Hepatic stellate cell (primary cell): Measurements from ENCODE around the gene KRTDAP.

ENCODE experiments used
- DNase-seq: peaks from one replicate; pipeline ENCODE4 v3.0.0; 2011; ENCODE audit warnings: low spot score

The KRTDAP gene

GRCh38 chr19:35490364-35490763 lies at the start of gene KRTDAP:
KRTDAP (minus strand) TSS chr19:35490464; CDS start chr19:35490442, 22 bp downstream.
- no peak for DNase-seq

DNA sequence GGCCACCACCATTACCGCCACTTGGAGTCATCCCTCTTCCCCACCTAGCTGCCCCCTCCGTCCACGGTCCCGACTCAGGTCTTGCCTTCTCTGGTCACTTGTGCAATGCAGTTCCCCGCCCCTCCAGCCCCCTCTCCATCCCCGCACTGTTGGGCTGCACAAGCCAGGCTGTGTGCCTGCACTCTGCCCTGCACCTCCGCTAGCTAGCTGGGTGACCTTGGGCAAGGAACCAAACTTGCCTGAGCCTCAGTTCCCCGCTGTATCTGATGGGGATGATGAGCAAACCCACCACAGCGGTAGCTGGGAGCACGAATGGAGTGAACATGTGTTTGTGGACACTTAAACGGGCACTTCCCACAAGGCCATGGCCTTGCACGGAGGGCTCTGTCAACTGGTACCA lies 49.6 kb upstream of the KRTDAP start:
- no peak for DNase-seq

DNA sequence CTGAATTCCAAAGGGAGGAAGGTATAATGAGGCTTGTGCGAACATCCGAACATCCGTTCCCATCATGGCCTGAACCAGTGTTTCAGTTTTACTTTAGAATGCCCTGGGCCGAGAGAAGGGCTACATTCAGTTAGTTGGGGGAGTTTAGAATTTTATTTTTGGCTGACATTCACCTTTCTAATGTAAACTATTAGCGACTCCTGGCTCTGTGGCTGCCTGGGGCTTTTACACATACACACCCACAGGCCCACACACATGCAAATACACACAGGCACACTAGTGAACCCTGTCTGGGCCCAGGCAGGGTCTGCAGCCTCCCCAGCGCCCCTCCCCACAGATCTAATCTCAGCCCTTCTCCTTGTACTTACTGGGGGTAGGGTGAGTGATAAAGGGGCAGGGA lies 49.0 kb upstream of the KRTDAP start:
- no peak for DNase-seq

GRCh38 chr19:35534803-35535480 lies 44.7 kb upstream of the KRTDAP start:
- DNase-seq: no peak

GRCh38 chr19:35533822-35534392 lies 43.6 kb upstream of the KRTDAP start:
- no peak for DNase-seq

- DNase-seq: no peak
Measured at GRCh38 chr19:35533201-35533821, 43.0 kb upstream of the KRTDAP start, which contains the start of gene GAPDHS. GAPDHS (plus strand) TSS chr19:35533456; CDS start chr19:35533528, 72 bp downstream.

DNA sequence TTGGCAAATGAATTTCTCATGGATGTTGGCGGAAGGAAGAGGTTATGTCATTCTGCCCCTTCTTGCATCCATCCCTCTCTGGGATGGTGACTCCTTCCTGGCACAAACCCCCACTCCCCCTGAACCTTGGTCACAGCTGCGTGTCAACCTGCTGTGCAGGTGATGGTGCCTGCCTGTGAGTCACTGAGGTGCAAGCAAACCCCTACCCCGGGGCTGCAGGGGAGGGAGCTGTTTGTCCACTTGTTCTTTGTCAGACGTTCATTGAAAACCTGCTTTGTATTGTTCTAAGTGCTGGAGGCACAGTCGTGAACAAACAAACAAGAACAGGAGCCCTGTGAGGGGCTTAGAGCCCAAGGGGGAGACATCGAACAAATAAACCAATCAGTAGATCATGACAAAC lies 41.0 kb upstream of the KRTDAP start:
- no peak for DNase-seq

DNA sequence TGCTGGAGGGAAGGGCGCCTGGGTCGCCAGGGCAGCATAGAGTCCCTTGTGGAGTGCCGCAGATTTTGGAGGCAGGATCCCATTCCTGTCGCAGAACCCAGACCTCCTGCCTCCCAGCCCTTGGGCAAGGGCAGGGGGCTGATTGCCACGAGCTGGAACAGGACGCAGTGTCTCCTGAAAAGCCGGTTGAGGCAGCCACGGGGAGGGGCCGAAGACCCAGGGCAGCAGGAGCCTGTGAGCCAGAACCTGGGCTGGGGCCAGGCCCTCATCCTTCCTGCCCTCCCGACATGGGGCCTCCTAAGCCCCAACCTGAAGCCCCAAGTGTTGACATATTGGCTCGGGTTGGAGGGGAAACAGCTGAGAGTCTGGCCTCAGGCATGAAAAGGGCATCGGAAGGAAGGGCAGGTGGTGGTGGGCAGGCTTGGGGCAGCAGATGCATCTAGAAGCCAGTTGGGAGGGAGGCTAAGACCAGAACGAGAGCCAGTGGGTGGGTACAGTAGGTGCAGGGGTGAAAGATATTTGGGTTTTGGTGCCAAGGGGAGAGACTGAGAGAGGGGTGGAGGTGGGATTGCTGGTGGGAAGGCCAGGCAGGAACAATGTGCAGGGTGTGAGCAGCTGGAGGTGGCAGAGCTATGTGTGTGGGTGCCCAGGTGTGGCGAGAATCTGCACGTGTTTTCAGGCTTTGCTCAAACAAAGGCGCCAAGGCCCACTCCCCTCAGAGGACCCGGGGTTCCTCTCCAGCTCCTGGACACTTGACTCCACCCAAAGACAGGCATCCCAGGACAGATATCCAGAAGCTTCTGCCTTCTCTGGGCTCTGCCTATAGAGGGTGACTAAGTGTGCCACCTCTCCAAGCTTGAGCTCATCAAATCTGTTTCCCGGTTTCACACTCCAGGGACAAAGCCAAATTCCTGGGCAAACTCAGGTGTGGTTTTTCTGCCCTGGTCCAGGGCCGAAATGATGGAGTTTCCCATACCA lies 39.3 kb upstream of the KRTDAP start:
- DNase-seq: no peak

DNA sequence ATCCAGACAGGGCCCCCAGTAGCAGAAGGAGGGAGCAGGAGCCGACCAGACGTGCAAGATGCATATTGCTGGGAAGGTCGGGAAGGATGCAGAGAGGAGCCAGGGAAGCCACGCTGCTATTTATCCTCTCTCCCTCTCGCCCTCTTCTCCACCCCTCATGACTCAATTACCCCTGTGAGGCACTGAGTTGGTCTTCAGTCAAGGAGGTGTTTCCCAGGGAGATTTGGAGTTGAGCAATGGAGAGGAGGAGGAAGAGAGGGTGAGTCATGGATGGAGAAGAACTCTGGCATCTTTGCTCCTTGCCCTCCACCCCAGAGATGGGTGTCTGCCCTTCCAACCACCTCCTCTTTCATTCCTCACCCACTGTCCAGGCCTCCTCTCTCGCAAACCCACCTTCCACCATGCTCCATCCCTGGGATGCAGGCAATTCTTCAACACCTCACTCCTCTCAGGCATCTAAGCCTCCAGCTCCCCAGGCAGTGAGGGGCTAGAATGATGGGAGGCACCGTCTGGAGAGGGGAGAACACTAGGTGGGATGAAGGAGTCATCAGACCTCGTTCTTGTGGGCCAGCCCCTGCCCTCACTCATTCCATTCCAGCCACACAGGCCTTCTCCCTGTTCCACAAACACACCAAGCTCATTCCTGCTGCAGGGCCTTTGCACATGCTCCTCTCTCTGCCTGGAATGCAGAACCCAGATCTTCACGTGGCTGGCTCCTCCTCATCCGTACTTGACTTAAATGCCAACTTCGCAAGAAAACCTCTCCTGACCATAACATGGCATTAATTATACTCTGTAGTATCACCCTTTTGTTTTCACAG lies 38.2 kb upstream of the KRTDAP start, which contains the start of gene SBSN:
Gene SBSN, minus strand, starts transcription at position 94 of the 821 bp plus-strand sequence. Its CDS starts 30 bp downstream, at position 64.
- peak; percentile 62 for DNase-seq

- no peak for DNase-seq
Measured at GRCh38 chr19:35525873-35526272, 35.6 kb upstream of the KRTDAP start.

GRCh38 chr19:35524181-35524837 lies 34.0 kb upstream of the KRTDAP start:
- no peak for DNase-seq

- DNase-seq: no peak
Measured at GRCh38 chr19:35522745-35523327, 32.6 kb upstream of the KRTDAP start.

DNA sequence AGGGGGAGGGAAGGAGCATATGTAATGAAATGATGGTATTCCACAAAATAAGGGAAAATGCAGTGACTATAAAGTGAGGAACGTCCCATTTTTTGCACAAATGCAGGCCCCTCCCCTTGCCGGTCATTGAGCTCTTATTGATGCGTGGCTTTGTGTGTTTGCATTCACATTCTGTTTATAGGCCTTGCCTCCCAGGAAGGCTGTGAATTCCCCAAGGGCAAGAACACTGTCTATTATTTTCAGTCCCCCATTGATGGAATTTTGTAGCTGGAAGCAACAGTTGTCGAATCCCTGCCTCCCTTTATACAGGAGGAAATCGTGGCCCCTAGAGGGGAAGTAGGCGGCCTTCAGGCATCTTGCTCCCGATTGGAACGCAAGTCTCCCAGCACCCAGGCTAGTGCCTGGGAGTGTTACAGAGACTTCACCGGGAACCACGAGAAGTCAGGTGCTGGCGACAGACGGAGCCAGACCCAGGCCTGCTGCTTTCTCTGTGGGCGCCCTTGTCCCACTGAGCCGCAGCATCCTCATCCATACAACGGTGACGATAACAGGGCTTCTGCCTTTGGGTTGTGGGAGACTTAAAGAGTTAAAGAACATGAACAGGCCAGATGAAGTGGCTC lies 31.0 kb upstream of the KRTDAP start:
- no peak for DNase-seq

DNA sequence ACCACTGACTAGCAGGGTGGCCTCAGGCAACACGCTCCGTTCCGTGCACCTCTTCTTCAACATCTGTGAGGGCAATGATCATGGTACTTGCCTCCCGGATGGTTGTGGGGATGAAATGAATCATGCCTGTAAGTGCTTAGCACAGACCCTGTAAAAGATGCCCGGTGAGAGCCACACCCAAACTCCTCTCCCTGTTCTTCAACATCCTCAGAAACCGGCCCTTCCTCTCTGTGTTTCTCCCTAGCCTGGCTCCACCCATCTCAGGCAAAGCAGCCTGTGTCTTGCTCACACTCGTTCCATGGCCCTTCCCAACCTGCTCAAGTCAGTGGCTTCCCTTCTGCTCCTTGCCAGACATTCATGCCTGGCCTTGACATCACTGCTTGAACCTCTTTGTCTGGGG lies 29.0 kb upstream of the KRTDAP start:
- no peak for DNase-seq

GRCh38 chr19:35518313-35518712 lies 28.0 kb upstream of the KRTDAP start:
- peak; percentile 94 for DNase-seq

DNA sequence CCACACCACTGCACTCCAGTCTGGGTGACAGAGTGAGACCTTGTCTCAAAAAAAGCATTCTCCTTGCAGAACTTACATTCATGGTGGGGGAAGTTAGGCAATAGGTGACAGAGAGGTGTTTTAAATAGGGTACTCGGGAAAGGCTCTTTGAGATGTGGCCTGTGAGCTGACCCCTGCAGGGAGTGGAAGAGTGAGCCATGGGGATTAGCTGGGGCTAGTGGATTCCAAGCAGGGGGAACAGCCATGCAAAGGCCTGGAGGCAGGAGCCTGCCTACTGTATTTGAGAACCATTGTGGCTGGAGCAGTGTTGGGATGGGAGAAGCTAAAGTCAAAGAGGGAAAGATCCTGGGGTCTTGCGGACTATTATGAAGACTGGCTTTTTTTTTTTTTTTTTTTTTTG lies 27.1 kb upstream of the KRTDAP start:
- no peak for DNase-seq

GRCh38 chr19:35516310-35516709 lies 26.0 kb upstream of the KRTDAP start:
- no peak for DNase-seq

- DNase-seq: no peak
Measured at GRCh38 chr19:35514282-35514809, 24.1 kb upstream of the KRTDAP start.

GRCh38 chr19:35513628-35514281 lies 23.5 kb upstream of the KRTDAP start, which contains the start of gene DMKN:
DMKN (minus strand) TSS chr19:35513649; CDS start chr19:35513475, 174 bp downstream.
- DNase-seq: no peak
